Measurements from ENCODE around the gene DOCK2.
"Not testable (repeated sequence)": the region's sequence is repeated elsewhere in the genome, so short reads cannot be mapped to it uniquely, and the experiment has no call there.

DOCK2 gene

DNA sequence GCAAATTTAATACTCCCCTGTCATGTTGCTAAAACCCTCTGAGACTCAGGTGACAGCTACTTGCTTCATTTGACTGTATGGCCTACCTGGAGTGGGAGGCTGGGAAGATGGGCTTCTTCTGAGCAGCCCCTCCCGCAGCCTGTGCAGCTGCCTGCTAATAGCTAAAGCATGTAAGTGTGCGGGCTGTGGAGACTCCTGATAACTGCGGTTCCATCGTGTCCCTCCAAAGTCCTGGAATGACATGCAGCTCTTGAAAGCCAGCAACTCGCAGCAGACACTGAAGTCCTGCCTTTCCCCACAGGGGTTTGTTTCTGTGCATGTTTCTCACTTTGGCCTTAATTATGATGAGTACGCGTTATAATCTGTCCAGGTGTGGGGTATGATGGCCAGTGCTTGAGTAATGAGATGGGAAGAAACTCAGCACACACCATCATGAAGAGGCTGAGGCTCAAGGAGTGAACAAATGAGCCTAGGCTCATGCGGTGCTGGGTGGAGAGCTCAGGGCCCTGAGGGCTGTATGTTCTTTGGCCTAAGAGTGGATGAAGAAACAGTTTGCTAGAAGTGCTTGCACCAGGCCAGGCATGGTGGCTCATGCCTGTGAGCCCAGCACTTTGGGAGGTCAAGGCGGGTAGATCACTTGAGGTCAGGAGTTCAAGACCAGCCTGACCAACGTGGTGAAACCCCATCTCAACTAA, 119.1 kb downstream of the DOCK2 start:
- no peak for DNase-seq (ENCODE audit: low read depth)

DNA sequence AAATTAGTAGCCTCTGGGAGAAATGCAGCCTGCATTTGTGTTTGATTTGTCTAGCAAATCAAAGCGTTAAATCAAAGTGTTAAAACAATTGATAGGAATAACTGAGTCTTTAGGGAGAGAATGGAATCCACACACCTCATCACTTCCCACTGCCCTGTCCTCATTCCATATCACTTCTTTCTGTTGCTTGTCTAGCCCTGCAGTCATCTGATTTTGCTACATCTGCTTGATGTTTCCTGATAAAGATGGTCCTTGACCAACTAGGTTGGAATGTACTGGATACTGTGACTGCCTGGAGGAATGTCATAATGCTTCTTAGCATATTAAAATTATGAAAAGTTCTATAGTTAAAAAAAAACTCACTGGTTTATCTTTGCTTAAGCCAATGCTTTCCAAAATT, 119.9 kb downstream of the DOCK2 start:
- DNase-seq (ENCODE audit: low read depth): no peak

DNA sequence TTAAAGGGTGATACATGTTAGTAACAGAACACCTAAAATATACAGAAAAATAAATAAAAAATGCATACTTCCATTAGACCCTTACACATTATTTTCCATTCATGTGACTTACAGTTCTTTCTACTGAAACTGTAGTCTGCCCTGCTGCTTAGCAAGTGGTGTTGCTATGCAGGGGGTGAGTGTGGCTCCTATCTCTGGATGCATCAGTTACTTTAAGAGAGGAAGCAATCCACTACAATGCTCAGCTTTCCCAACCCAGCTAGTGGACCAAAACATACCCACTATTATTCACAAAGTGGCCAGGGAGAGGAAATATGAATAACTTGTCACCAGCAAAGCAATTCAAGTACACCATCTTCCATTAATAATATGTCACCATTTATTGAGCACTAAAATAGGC, 121.8 kb downstream of the DOCK2 start:
- no peak for DNase-seq (ENCODE audit: low read depth)

DNA sequence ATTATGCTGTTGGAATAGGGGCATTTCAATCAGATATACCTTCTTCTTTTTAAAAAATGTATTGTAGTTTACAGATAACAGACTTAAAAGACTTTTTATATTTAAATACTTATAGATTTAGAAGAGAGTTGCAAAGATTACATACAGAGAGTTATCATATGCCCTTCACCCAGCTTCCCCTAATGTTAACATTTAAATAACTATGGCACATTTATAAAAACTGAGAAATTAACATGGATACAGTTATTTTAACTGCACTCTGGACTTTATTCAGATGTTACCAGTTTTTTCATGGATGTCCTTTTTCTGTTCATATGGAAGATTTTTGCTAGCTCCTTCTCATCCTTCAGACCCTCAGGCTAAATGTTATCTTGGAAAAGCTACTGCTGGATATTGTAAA, 123.2 kb downstream of the DOCK2 start:
- DNase-seq (ENCODE audit: low read depth): no peak

DNA sequence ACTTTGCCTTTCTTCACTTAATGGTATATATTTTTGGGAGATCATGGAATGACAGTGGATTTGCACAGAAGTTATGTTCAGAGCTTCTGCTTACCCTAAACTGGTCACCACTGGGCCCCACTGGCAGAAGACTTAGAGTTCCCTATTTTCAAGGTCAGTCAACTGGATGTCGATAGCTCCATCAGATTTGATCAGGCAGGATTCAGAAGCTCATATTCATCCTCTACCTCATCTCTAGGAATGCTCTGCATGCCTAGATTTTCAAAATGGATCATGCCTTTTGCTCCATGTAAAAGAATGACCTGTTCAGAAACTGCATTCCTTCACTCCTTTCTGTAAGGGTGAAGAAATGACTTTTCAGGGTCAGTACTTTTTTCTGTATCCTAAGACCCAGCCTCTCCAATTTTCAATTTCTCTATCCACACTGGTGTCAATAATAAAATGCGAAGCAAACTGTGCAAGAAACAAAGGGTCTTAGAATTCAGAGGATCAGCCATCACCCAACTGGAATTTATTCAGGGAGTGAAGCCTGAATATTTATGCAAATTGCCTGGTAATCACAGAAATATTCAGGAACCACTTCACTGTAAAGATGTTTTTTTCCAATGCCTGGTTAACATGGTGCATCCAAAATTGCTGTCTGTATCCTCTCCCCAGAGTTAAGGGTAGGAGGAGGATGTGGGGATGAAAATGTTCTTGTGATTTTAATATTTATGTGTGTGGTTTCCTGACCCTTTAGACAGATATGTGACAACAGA, 125.4 kb downstream of the DOCK2 start:
- no peak for DNase-seq (ENCODE audit: low read depth)

DNA sequence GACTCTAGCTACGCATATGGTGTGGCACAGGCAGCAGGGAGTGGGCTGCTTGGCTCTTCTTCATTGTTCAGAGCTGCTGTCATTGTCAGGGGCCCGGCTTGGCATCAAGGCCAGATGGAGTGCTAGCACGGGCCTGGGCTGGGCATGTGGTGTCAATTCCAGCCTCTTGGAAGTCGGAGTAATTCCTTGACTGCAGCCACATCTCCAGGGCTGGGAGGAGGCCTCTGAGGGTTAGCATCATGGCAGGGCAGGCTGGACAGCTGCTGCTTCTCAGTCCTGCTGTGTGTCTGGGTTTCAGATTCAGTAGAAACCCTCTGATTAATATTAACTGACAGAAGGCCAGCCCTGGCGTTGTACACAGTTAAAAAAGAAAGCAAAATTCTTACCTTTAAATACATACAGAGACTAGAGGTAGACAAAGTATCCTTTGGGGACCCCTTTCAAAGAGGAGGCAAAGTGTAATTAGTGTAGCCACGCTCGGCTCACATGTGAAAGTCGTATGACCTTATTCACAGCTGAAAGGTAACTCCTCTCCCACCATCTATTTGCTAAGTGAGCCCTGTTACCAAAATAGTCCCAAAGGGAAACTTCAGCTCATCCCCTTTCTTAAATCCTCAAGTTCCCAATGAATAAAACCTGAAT, 126.4 kb downstream of the DOCK2 start:
- DNase-seq (ENCODE audit: low read depth): no peak

DNA sequence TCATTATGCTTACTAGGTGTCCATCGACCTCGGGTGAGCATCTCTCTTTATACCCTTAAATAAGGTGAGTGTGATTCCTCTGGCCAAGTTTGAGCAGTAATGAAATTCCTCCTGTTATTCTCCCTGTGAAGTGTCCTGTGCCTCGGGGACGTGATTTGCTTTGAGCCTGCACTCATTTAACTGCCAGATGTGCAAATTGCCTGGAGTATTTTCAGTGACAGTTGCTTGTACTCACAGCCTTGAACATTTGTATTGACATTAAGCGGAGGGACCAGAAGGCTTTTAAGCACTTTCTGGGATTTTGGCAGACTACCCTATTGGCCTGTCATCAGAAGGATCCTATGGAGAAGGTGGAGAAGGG, 126.9 kb downstream of the DOCK2 start:
- DNase-seq (ENCODE audit: low read depth): no peak

DNA sequence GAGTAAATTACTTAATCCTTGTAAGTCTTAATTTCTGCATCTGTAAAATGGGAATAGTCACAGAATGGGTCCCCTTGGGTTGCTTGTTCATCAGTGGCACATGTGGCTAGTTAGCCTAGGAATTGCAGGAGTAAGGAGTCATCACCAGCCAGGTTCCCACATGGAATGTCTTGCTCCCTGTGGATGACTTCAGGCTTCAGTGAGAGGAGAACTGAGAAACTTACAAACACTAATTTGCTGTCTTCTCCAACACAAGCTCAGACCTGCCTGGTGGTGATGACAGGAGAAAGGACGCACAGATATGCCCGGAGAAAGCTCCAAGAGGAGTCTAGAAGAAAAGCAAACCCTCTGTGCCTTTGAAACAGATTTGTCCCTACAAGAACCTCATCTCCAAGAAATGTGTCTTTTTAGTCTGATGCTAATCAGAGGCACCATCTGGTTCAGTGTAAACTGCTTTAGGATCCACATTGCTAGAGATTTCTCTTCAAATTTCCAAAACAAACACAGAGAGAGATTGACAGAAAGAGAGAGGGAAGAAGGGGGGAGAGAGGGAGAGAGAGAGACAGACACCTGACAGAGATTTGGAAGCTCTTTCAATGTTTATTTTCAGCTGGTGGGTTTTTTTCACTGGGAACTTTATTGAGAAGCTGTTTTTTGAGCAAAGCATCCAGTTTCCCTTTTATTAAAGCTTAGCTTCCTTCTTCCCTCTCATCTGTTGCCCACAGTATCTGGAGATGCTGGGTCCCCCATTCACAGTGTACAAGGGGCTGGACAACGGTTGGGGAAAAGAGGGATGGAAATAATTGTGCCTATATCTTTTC, 128.3 kb downstream of the DOCK2 start:
- DNase-seq (ENCODE audit: low read depth): no peak

DNA sequence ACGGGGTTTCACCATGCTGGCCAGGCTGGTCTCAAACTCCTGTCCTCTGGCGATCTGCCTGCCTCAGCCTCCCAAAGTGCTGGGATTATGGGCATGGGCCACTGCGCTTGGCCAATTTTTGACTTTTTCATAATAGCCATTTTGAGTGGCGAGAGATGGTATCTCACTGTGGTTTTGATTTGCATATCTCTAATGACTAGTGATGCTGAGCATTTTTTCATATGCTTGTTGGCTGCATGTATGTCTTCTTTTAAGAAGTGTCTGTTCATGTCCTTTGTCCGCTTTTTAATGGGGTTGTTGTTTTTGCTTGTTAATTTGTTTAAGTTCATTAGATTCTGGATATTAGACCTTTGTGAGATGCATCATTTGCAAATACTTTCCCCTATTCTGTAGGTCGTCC, 129.9 kb downstream of the DOCK2 start:
- not testable (repeated sequence) for DNase-seq (ENCODE audit: low read depth)

DNA sequence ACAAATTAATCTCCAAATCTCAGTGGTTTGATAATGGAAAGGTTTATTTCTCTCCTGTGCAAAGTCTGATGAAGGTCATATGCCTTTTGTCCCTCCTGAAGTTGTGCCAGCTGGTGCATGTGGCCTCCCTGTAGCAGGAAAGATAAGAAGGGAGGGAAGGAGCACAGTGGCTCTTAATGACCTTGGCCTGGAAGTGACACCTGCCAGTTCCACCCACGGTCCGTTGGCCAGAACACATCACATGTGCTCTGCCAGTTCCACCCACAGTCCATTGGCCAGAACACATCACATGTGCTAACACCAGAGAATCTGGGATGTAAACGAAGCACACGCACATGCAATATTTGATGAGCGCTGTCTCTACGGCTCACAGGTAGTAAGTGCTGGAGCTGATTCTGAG, 130.9 kb downstream of the DOCK2 start:
- DNase-seq (ENCODE audit: low read depth): no peak

DNA sequence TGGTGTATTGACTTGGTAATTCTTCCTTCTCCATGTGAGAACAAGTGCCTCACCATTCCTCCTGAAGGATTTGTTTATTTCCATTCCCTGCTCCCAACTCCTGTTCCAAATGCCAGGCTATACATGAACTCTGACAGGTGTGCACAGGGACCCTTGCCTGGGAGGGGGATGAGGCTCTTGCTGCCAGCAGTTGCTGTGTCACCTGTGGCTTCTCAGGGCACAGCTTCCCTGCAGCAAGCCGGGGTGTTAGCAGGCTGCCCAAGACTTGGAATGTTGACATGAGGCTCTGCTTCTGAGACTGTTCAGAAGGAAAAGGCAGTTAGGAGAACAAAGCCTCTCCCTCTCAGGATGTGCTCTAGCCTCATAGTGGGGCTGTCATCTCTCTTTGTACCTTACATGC, 131.3 kb downstream of the DOCK2 start:
- DNase-seq (ENCODE audit: low read depth): no peak

DNA sequence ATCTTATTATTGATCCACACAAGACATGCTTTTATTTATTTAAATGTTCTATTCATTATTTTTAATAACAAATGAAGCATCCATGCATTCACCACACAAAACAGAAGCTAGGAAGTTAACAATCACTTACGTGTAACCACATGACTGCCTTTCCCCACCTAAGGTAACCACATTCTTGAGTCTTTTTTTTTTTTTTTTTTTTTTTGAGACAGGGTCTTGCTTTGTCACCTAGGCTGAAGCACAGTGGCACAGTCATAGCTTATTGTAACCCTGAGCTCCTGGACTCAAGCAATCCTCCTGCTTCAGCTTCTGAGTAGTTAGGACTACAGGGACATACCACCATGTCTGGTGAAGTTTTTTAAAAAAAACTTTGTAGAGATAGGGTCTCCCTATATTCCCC, 133.0 kb downstream of the DOCK2 start:
- DNase-seq (ENCODE audit: low read depth): no peak

DNA sequence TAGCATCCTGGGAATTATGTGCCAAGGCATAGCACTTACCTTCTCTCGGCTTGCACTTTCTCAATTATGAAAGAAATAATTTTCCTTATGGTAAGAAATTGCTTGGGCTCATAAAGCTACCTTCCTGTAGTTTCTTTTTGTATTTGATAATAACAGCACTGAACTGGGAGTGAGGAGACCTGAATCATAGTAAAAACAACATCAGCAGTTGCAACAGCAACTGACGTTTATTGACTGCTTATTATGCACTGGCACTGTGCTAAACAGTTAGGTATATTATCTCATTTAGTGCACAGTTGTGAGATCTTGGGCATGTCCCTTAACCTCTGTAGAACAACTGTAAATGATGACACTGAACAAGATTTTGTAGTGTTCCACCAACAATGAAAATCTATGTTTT, 135.2 kb downstream of the DOCK2 start:
- no peak for DNase-seq (ENCODE audit: low read depth)

DNA sequence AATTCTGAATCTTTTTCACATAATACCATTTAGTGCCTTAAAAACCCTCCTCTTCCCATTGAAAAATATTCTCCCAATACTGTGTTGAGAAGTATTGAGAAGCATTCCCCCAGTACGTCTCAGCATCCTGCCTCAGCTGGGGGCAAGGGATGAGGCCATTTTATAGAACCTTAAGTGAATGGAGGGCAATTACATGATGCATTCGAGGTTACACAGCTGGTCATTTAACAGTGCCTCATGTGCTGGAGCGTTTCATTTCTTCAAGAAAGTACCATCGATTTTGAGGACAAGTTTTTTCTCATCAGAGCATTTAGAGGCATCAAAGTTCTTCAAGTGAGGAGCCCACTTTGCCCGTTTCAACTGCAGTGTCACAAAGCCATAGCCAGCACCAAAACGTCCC, 135.6 kb downstream of the DOCK2 start:
- no peak for DNase-seq (ENCODE audit: low read depth)

DNA sequence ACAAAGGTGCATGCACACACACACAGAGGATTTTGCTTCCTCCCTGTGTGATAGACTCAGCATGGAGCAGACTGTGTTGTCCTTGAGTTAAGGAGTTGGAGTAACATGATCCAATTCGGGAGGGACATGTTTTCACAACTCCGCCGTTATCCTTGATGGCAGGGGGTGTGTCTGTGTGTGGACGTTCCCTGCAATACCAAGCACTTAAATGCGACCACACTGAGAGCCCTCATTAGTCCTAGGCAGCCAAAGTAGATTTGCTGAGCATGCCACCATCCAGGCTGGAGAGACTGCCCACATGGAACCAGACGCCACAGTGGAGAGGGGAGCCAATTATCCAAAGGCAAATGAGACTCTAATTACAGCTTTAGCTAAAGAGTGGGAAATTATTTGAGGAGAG, 140.1 kb downstream of the DOCK2 start:
- no peak for DNase-seq (ENCODE audit: low read depth)

DNA sequence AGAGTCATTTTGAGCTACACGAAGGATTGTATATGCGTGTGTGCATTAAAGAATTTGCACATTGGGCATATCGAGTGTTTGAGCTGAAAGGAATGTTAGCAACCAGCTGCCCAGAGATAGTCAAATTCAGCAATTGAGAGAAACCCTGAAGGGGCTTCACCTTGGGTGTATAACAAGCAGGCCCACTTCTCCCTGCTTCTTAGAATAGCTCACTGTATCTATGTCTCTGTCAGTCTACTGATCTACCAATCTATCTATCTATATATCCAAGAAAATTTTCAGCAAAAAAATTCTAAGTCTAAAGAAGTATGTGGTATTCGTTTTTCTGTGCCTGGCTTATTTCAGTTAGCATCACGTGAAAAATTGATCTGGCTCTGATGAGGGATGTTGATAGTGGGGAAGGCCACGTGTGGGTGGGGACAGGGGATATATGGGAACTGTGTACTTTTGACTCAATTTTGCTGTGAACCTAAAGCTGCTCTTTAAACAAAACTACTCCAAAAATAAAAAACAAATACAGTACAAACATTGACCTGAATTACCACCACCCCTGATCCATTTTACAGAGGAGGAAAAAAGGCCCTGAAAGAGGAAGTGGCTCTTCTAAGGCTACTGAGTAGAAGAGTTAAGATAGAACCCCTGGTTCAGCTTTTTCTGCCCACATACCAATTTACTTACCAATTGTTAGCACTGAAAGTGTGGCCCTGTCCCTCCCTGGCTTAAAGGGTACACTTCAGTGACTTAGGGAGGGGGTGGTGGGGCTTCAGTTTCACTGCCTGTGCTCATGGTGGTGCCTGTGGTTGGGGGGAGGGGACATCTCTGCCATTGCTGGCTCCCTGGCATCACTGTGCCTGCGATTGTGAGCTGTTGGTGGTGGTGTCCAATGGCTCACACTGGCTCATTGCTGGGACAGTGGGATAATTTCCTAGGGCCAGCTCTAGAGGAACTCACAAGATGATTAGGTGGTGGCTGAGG, 141.8 kb downstream of the DOCK2 start:
- no peak for DNase-seq (ENCODE audit: low read depth)

DNA sequence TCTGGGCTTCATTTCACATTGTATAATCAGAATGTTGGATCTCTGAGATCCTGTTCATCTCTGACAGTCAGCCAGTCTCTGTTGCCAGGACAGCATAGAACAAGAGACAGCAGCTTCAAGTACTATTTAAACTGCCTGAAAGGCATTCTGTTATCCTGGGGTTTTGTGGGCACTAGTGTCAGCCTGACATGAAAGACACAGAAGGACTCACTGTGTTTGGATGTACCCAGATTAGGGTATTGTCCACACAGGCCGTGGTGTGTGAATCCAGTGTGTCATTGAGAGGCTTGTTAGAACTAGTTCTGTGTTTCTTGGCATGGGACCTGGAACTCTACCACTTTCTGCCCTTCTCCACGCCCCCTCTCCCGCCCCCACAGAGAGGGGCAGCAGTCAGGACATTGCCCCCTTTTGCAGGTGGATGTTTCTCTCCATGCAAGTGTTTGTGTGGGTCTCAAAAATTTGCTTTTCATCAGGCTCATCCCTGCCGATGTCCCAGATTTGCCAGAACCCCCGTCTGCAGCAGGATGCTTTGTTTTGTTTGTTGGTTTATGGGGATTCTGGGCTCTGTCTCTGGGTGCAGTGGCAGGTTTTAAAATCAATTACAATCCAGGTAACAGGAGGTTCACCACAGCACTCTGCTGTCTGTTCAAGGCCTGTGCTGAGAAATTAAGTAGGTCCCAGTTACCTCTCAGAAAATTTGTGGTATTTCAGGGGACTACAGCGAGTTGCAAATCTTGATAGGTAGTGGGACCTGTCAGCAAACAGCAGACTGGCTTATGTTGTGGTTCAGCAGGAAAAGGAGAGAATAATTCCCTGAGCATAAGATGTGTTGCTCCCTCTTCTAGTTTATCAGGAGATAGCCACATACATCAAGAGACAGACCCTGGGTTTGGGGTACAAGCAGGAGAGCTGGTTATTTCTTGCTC, 144.6 kb downstream of the DOCK2 start:
- DNase-seq (ENCODE audit: low read depth): no peak

DNA sequence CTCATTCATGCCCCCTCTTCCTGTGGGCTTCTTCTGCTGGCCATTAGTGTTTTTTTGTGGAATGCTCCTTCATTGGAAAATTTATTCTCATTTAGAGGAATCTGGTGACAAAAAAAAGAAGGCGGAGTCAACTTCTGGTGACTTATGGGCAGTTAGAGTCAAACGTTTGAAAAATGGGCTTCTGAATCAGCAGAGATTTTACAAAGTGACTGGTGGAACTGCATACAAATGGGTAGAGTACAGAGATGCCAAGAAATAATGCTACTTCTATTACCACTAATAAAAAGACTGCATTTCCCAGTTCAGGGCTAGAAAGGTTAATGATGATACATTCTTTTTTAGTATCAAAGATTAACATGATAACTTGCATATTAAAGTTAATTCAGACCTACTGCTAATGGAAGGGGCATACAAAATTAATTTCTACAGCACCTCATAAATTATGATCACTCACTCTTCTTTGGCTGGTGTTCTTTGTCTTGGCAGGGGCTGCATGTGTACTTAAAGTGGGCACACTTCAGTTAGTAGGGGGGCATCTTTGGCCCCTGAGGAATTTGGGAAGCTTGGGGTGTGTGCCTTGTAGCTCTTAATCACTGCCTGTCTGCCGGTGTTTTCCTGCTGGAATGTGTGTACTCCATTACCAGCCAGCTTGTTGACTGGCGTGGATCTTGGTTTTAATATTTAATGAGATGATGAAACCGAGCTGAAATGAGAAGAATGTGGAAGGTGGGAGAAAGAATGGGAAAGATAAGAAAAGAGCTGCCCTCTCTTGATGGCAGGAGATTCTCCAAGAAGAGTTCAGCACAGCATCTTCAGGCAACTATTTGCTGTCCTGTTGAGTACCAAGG, 148.9 kb downstream of the DOCK2 start:
- no peak for DNase-seq (ENCODE audit: low read depth)

DNA sequence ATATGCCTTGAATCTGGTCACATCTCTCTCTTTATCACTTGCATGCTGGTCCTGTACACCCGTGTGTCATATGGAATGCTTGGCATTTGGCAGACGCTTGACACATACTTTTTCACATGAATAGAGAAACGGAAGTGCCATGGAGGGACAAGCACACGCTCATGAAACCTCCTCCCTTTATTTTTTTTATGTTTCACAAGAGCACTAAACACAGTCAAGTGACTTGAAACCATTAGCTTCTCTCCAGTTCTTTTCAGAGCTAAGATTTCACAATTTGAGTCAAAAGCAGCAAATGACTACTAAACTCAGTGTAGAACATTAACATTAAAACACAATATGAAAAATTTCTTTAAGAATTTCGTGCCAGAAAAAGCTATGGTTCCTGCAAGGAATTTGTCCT, 151.1 kb downstream of the DOCK2 start:
- no peak for DNase-seq (ENCODE audit: low read depth)

Measured in stromal cell of bone marrow (primary cell).